CD4-positive, alpha-beta T cell treated with Interleukin-6 for 4 hours (primary cell): Measurements from ENCODE around the gene MTA1.
A peak's percentile ranks its signal among the peaks of the same experiment; 100 is the strongest.

ENCODE experiments used
- DNase-seq: peaks from one replicate; pipeline ENCODE4 v3.0.0-alpha.2; 2020; ENCODE audit warnings: mixed read lengths

The MTA1 gene

DNA sequence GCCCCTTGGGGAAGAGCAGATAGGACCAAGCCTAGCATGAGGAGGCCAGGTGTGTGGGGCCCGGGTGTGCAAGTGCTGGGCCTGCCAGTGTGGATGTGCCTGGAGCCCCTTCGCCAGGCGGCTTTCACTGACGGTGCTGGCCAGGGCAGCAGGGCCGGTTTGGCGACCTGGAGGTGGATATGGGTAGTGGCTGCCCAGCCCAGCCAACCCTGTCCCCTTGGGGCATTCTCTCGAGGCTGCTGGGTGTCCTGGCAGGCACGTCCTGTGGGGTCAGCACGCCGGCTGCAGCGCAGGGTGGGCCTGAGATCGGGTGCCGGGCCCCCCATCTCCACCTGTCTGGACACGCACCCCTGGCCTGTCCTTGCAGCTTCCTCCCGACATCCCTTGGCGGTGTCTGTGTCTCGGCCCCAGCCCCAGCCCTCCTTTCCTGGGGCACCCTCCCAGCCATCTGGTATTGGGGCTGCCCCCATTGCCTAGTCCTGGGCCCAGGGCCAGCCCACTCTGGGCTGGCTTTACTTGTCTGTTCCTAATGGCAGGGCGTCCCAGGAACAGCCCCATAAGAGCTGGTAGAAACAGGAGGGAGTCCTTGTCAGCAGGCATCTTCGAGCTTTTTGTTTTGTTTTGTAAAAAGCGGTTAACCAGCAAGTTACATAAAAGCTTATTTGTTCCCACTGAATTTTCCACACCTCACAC lies 47.8 kb downstream of the MTA1 start:
- no peak for DNase-seq

DNA sequence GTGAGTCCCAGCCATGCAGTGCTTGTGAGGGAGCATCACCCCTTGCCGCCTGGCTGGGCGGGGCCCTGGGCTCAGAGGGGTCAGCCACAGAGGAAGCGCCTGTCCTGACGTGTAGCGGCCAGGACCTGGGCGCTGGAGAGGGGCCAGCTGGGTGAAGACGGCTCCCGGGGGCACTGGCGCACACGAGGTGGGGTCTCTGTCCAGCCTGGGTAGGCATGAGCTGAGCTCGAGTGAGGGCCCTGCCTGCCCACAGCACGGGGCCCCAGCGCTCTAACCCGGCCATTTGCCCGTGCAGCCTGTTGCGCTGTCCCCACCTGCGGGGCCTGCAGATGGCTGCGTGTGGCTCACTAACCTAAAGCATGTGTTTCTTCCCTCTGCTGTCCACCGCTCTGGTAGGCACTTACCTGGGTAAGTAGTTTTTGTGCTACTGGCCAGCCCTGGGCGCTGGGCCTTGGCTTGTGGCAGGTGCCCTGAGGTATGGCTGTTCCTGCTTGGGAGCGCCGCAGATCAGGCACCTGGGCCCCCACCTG lies 48.4 kb downstream of the MTA1 start:
- DNase-seq = no peak

DNA sequence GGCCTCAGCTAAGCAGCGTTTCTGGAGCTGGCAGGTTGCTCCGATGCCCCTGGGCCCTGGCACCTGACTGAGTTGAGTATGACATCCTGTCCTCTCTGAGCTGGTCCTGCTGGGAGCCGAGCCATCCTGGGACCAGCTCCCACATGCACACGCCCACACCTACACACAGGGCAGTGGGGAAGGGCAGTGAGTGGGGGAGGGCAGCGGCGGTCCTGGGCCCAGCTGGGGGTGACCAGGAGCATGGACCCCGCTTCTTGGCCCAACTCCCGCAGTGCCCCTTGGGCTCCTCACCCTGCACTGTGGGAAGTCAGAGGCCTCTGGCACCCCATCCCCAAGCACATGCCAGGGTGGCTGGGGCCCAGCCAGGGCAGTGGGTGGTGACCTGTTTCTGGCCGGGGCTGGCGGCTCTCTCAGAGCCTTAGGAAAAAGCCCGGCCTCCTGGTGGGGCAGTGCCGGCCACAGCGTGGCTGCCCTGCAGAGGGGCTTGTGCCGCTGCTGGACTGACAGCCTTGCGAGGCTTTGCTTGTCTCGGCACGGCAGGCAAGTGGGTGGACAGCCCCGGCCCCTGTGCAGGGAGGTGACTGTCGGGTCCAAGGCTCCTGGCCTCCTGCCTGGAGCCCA lies 49.1 kb downstream of the MTA1 start:
- no peak for DNase-seq

DNA sequence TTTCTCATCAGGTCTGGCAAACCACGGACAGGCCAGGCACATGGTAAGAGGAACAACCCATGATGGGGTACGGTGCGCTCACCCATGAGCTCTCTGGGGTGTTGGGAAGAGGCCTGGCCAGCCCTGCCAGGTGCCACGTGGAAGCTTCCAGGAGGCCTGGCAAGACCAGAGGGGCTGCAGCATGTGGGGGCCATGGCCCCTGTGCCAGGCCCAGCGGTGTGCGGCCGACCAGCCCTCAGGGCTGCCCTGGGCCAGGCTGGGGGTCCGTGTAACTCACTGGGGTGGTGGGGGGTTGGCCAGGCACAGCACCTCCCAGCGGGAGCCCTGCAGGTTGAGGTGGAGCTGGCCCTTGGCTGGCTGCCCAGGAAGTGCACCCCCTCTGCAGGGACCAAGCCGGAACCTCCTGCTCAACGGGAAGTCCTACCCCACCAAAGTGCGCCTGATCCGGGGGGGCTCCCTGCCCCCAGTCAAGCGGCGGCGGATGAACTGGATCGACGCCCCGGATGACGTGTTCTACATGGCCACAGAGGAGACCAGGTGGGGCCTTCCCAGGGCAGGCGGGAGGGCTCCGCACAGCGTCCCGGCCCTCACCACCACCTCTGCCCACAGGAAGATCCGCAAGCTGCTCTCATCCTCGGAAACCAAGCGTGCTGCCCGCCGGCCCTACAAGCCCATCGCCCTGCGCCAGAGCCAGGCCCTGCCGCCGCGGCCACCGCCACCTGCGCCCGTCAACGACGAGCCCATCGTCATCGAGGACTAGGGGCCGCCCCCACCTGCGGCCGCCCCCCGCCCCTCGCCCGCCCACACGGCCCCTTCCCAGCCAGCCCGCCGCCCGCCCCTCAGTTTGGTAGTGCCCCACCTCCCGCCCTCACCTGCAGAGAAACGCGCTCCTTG lies 50.1 kb downstream of the MTA1 start:
- DNase-seq = no peak

DNA sequence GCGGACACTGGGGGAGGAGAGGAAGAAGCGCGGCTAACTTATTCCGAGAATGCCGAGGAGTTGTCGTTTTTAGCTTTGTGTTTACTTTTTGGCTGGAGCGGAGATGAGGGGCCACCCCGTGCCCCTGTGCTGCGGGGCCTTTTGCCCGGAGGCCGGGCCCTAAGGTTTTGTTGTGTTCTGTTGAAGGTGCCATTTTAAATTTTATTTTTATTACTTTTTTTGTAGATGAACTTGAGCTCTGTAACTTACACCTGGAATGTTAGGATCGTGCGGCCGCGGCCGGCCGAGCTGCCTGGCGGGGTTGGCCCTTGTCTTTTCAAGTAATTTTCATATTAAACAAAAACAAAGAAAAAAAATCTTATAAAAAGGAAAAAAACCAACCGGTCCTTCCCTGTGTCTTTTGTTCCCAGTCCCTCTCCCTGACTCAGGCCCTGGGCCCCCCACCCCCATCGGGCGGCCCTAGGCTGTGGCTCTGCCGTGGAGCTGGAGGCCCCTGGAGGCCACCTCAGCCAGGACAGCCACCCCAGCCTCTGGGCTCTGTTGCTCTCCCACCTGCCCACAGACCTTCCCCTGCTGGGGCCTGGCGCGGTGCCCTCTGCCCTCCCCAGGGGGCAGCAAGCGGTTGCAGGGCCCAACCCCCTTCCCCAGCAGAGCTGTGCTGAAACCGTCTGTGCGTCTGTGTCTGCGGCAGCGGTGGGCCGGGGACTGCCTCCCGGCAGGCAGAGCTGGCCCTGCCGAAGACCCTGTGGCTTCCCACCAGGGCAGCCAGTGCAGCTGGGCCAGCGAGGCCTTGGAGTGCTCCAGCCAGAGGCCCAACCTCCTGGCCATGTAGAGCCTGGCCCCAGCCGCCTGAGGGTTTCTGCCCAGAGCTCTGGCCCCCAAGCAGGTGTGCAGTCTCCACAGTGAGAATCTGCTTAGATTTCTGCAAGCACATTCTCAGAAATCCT lies 51.0 kb downstream of the MTA1 start:
- no peak for DNase-seq

DNA sequence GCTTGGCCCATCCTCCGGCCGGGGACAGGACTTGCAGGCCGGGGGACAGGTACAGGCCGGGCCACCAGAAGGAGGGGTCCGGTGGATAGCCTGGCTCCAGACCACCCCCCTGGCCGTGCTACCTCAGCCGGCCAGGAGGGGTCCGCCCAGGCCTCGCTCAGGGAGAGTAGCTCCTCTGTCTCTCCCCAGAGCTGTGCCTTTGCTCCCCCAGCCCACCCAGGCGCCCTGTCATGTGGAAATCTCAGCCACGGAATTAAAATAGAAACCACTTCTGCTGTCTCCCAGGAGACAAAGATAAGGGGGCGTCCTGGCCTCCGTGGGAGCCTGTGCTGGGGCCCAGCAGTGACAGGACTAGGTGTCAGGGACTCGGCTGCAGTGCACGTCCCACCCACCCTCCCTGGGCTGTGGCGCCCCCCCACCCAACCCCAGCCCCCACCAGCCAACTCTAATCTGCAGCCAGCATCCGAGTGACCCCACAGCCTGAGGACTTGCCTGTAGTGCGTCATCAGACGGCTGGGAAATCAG lies 51.7 kb downstream of the MTA1 start:
- no peak for DNase-seq

DNA sequence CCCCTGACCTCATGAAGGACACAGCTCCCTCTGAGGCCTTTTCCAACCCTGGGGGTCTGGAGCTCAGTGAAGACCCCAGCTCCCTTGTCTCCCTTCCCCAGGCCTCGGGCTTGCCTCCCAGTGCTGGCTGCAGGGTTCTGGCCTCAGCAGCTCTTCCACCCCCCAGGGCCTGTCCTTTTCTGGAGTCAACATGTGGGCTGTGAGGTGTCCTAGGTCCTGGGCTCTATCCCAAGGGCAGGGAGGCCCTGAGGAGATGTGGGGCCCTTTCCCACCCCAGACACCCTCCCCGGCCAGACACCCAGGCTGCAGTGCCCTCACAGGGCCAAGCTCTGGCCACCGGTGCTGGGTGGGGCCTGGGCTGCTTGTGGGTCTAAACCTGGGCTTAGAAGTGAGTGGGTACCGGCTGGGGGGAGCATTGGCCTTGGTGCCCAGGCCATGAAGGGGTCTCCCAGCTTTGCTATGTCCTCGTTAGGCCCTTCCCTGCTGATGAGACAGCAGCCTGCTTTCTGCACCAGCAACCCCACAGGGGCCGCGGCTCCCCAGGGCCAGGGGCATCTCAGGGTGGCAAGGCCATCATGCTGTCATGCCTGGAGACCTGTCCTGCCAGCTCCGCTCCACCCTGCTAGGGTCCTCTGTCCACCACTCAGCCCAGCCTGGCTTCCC lies 52.3 kb downstream of the MTA1 start:
- no peak for DNase-seq

DNA sequence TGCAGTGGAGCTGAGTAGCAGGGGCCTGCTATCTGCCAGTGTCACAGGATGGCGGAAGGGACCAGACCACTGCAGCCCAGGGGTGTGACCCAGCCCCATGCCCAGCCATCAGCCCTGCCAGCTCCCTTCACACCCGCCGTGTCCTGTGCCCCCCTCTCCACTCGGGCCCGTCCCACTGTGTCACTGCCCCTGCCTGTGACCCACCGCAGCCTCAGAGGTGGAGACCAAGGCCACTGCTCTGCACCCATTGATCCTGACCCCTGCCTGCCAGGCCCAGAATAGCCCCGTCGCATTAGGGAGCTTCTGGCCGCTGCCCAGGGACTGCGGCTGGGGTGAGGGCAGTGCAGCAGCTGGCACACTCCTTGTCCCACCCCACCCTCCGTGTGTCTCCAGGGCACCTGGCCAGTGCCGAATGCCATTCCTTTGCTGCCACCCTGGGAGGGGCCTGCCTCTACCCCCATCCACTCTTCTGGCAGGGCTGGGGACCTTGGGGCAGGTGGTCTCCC lies 52.9 kb downstream of the MTA1 start:
- no peak for DNase-seq

DNA sequence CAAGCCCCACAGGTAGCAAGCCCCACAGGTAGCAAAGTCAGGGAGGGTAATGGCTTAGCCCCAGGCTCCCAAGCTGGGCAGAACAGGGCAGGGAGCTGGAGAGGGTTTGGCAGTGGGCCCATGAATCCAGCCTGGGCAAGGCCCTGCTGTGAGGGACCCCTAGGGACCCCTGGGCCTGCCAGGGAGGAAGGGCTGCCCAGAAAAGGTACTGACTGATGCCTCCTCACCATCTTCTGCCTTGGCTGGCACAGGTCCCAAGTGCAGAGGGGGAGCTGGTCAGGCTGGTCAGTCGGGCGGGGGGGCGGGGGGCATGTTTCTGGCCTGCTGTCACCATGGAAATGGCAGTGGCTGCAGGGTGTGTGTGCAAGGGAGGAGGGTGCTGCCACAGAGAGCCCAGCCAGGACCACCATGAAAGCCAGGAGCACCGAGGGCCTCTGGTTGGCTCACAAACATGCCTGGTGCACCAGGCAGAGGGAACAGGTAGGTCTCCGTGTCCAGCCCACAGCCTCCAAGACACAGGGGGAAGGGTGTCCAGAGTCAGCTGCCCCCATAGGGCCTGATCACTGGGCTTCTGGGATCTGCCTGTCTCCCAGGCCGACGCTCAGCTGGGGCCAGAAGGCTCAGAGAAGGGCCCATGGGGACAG lies 53.5 kb downstream of the MTA1 start:
- DNase-seq = no peak

DNA sequence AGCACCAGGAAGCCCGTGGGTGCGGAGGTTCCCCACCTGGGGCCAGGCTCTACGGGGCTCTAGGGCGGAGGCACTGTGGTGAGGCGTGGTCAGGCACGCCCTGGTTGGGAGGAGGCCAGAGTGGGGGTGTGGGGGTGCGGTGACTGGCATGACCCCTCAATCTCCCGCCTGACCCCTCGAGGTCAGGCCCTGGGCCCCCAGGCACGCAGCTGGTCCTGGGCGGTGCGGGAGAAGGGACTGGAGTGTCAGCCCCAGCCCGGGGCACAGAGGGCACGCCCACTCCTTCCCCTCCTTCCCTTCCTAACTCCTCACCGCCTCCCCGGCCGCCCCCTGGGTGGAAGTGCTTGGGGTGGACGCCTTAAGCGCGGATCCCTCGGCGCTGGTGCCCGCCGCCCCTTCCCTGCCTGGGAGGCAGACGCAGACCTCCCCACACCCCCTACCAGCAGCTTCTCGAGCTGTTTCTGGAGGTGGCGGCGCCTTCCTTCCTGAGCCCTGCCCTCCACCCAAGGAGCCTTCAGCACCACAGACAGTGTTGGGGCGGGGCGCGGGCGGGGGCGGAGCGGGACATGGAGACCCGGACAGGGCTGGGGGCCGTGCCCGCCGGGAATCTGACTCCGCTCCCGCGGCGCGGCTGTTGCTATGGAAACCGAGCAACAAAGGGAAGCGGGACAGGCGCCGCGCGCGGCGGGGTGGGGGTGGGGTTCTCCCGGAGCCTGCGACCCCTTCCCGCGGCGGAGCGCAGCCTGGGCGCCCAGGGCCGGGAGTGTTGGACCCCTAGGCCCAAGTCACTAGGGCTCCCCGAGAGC lies 54.3 kb downstream of the MTA1 start:
- peak; percentile 88 for DNase-seq

DNA sequence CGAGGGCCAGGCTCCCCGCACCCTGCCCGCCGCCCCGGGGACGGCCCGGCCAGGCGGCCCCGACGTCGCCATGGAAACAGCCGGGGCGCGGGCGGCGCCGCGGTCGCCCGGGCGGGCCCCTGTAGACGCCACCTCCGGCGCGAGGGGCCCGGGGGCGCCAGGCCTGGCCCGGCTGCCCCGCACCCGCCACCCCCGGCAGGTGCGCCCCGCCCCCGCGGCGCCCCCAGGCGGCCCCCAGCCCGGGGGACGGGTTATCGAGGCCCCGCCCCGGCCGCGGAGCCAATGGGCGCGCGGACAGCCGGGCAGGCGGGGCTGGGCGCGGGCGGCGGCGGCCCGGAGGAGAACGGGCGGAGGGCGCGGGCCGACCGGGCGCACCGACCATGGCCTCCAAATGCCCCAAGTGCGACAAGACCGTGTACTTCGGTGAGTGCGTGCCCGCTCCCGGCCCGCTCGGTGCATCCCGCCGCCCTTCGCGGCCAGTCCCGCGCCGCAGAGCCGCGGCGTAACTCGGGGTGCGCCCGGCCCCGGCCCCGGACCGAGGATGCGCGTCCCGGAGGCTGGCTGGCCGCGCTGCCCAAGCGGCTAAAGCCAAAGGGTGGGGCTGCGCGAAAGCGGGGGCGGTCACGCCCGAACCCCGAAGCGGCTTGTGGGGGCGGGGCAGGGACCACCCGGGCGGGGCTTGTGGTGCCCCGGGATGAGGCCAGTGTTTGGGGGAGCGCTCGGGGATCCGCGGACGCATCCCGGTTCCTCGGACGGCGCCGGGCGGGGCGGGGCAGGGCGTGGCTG lies 55.0 kb downstream of the MTA1 start, which contains the start of gene CRIP2:
TSS of gene CRIP2 (plus strand) at position 339 of the 786 bp plus-strand sequence. CDS start at position 381, 42 bp downstream.
- peak; percentile 64 for DNase-seq

DNA sequence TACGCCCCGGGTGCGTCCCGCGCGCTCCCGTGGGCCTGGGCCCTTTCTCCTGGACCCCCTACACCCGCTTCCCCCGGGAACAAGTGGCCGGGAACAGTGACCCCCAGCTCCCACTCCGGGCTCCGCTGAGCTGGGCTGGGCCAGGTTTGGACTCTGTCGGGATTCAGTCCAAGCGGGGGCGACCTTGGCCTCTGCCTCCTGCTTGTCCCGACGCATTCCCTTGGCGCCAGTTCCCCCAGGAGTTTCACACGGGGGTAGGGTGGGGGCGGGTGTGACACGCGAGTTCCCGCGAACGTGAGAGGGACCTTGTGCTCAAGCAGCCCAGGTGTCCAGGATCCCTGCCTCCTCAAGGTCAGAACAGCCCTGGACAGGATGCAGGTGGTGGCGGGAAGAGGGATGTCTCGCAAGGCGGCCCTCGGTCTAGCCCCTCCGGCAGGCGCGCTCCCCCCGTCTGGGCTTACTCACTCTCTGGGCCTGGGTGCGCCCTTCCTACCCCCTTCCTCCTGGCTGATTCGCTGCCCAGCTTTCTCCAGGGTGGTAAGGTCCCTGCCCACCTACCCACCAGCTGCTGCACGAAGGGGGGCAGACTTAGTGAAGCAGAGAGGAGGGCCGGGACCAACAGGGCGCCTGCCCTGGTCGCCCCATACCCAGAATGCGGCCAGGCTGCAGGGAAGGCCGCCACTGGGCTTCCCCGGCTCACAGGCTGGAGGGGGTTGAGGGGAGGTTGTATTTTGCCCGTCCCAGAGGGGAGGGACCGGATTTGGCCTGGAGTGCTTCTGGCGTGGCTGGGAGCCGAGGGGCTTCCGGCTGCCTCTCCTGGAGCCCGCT lies 55.9 kb downstream of the MTA1 start:
- DNase-seq = peak; percentile 35

DNA sequence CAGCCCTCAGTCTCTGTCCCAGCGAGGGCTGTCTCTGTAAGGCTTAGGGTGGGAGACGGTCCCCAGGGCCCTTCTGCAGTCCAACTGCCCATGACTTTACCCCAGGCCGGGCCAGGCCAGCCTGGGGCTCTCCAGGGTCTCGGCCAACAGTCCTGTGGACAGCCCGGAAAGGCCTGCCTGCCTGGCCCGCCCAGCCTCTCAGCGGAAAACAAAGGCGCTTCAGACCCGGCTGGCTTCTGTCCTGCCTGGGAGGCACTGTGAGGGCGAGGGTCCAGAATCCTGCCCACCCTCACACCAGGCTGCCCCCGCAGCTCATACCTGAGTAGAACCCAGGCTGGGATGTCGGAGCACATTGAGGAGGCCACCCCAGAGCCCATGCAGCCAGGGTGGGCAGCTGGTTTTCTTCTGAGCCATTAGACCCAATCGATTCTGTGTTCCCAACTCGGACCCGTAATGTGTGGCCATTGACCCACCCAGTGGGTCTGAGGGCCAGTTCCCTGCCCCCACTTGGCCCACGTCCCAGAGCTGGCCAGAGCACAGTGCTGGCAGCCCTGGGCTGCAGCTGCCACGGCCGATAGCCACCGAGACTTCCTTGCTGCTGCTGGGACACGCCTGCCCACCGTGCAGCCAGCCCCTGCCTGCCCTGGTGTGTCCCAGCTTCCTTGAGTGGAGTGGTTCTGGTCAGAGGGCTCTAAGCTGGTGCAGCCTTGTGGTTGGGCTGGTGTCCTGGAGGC lies 56.6 kb downstream of the MTA1 start:
- no peak for DNase-seq

DNA sequence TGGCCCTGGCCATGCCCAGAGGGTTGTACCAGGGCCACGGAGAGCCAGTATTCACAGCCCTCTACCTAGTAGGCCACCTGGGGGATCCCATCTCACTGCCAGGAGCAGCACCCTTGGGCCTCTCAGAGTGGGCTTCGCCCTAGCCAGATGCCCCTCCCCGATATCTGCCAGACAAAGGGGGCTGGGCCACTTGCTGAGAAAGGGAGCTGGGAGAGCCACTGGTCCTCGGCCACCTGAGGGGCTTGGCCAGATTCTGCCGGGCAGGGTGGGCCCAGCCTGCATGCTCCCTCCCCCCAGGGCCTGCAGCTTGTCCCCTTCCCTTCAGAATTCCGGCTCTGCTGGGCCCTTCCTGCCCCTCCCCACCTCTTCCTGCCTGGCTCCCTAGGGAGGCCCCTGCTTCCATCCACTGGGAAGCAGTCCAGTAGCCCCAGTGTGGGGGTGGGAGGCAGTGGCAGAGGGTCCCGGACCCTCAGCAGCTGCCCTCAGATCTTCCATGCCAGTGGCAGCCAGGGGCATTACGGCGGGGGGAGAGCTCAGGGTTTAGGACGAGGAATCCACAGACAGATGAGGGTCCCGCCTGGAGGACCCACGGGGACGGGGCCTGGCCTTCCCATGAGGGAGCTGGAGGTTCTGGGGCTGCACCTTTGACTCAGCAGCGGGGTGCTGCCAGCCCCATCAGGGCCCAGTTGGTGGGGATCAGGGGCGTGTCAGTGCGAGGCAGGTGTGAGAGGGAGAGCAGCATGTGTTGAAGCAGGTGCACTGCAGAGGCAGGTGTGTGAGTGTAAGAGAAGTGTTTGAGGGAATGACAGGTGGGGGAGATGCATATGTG lies 57.4 kb downstream of the MTA1 start:
- DNase-seq = no peak

DNA sequence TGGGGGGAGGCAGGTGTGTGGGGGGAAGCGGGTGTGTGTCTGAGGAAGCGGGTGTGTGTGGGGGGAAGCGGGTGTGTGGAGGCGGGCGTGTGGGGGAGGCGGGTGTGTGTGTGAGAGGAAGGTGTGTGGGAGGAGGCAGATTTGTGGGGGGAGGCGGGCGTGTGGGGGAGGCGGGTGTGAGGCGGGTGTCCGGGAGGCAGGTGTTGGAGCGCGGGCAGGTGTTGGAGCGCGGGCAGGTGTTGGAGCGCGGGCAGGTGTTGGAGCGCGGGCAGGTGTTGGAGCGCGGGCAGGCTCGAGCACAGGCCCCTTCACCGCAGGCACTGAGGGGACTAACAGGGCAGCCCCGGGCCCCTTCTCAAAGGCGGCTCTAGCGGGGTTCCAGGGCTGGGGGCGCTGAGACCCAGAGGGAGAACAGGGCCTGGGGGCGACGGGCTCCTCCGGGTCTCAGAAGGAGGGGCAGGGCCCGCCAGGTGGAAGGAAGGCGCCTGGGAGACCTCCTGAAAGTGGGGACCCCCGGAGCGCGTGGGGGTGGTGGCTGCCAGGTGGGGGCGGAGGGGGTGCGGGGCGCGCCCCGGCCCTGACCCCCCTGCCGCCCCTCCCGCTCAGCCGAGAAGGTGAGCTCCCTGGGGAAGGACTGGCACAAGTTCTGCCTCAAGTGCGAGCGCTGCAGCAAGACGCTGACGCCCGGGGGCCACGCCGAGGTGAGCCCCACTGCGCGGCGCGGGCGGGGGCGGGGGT lies 58.2 kb downstream of the MTA1 start:
- DNase-seq = peak; percentile 88
